NCI-H2196 (cell line): ENCODE data around the gene EYA2.
"Not testable (repeated sequence)": the region's sequence is repeated elsewhere in the genome, so short reads cannot be mapped to it uniquely, and the experiment has no call there.

Source experiments
- DNase-seq: peaks from one replicate; lab custom pipeline; 2025; ENCODE audit not compliant: unreplicated experiment; lab: John Stamatoyannopoulos, UW

Gene EYA2

GRCh38 chr20:46929902-46930301 is 35.3 kb downstream of the EYA2 start:
- DNase-seq: no peak

GRCh38 chr20:46930640-46931339 is 36.1 kb downstream of the EYA2 start:
- no peak for DNase-seq

- DNase-seq: no peak
Measured at GRCh38 chr20:46931699-46932098, 37.1 kb downstream of the EYA2 start.

GRCh38 chr20:46932439-46932838 is 37.8 kb downstream of the EYA2 start:
- not testable (repeated sequence) for DNase-seq

GRCh38 chr20:46933150-46933549 is 38.5 kb downstream of the EYA2 start:
- no peak for DNase-seq

- no peak for DNase-seq
Measured at GRCh38 chr20:46934746-46935287, 40.2 kb downstream of the EYA2 start.

- no peak for DNase-seq
Measured at GRCh38 chr20:46935394-46936017, 40.9 kb downstream of the EYA2 start.

GRCh38 chr20:46936415-46937156 is 41.9 kb downstream of the EYA2 start:
- DNase-seq: no peak

- no peak for DNase-seq
Measured at GRCh38 chr20:46937157-46937523, 42.5 kb downstream of the EYA2 start.

GRCh38 chr20:46937533-46938226 is 43.0 kb downstream of the EYA2 start:
- no peak for DNase-seq

- DNase-seq: no peak
Measured at GRCh38 chr20:46938434-46938833, 43.8 kb downstream of the EYA2 start.

- no peak for DNase-seq
Measured at GRCh38 chr20:46939031-46939965, 44.7 kb downstream of the EYA2 start.

GRCh38 chr20:46940616-46941015 is 46.0 kb downstream of the EYA2 start:
- DNase-seq: no peak

- DNase-seq: no peak
Measured at GRCh38 chr20:46941404-46941803, 46.8 kb downstream of the EYA2 start.

- no peak for DNase-seq
Measured at GRCh38 chr20:46943861-46944591, 49.4 kb downstream of the EYA2 start.

GRCh38 chr20:46945465-46945864 is 50.8 kb downstream of the EYA2 start:
- DNase-seq: no peak

GRCh38 chr20:46946181-46946624 is 51.6 kb downstream of the EYA2 start:
- DNase-seq: no peak

- no peak for DNase-seq
Measured at GRCh38 chr20:46946796-46947195, 52.2 kb downstream of the EYA2 start.

- no peak for DNase-seq
Measured at GRCh38 chr20:46948081-46948480, 53.4 kb downstream of the EYA2 start.
